Endometrium (tissue), 2 donors: ENCODE measurements around the gene CEP70.
"Not testable (repeated sequence)": the region's sequence is repeated elsewhere in the genome, so short reads cannot be mapped to it uniquely, and the experiment has no call there.

Experiments
- FAIRE-seq: peaks from 2 replicates; lab custom pipeline; 2012; peaks lifted over from hg19 to GRCh38; lab: Jason Lieb, UNC
- donor health status: control.
- donor health status: control.

CEP70 gene

DNA sequence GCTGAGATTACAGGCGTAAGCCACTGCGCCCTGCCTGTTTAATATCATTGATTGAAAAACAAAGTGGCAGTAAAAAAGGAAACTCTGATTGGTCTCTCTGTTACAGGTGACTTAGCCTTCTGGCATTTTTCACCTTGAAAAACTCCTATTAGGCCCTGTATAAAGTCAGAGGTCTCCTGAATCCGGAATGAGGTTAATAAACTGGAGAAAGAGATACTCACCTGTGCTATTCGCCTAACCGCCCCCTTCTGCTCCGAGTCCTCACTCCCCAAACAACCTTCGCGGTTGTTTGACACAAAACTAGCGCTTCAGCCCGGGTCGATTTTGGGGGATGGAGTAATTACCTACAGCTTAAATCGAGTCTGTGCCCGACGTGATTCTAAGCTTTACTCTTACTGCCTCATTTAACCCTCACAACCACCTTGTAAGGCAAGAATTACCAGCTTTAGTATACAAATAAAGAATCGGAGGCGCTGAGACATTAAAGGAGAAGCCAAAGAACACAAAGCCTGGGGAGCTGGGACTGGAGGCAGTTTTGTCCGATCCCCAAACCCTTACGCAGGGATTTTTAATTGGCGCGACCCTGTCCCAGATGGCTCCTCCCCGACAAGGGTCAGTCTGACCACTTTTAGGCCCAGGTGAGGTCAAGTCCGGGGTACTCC lies 441 bp downstream of the CEP70 start:
- no peak for FAIRE-seq

DNA sequence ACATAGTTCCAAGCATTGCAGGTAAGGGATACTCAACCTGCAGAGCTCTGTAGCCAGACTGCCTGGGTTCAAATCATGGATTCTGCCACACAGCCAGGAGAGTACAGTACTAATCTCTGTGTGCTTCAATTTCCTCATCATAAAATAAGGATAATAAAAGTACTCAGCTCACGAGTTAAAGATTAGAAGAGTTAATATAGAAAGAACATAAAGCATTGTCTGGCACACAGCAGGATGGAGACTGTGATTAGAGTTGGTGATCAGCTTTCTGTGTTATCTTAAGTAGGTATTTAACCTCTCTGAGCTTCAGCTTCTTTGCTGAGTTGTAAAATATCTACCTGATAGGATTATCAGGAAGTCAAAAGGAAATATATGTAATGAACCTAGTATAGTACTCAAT lies 2.7 kb downstream of the CEP70 start:
- no peak for FAIRE-seq

DNA sequence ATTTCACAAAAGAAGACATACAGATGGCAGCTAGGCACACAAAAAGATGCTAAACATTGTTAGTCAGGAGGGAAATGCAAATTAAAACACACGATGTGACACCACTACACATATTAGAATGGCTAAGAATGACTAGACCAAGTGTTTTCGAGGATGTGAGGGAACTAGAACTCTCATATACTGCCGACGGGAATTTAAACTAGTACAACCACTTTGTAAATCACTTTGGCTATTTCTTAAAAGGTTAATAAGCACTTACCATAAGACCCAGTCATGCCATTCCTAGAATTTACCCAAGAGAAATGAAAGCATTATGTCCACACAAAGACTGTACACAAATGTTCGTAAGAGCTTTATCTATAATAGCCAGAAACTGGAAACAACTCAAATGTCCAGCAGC lies 5.6 kb downstream of the CEP70 start:
- no peak for FAIRE-seq

DNA sequence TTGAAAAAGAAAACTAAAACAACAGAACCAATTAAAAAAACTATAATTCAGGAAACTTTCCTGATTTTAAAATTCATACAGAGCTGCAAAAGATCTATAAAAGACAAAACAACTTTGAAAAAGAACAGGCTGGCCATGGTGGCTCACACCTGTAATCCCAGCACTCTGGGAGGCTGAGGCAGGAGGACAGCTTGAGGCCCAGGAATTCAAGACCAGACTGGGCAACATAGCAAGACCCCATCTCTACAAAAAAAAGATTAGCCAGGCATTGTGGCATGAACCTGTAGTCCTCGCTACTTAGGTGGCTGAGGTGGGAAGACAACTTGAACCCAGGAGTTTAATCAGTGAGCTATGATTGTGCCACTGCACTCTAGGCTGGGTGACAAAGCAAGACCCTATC lies 6.7 kb downstream of the CEP70 start:
- FAIRE-seq = no peak

DNA sequence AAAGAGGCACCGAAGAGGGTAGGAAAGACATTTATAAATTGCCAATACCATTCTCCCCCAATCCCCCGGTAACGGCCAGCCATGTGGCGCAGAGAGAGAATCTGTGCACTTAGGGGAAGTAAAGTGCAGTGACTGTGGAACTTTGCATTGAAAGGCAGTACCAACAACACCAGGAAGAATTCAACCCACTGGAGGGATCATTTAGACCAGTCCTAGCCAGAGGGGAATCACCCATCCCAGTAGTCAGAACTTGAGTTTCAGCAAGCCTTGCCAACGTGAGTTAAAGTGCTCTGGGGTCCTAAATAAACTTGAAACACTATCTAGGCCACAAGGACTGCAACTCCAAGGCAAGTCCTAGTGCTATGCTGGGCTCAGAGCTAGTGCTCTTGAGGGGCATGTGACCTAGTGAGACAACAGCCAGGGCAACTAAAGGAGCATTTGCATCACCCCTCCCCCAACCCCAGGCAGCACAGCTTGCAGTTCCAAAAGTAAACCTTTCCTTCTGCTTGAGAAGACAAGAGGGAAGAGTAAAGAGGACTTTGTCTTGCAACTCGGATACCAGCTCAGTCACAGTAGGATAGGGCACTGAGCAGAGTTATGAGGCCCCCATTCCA lies 15.0 kb downstream of the CEP70 start:
- FAIRE-seq = no peak

DNA sequence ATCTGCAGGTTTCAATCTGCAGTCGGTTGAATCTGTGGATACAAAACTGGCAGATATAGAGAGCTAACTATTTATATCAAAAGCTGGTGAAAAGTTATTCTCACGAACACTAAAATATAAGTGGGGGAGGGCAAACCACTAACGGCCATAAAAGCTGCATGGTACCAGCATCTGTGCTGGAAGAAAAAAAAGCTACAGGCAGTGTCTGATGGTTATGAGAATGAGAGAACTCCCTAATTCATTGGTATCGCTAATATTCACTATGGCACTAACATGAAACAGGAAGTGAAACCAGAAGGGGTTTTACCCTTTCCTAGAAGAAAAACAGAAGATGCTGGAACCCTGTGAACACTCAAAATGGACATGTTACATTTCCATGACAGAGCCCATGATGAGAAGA lies 15.9 kb downstream of the CEP70 start:
- no peak for FAIRE-seq

DNA sequence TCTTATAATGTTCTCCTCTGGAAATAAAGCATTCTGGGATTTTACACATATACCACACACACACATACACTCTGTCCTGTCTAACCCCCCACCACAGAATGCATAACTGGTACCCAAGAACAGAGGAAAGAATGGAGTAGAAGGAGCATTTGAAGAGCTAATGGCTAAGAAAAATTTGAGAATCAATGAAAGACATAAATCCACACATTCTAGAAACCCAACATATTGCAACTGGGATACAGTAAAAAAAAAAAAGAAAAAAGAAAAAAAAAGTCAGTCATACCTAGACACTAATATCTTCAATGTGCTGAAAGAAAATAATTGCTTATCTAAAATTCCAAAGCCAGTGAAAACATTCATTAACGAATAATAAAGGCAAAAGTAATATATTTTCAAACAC lies 20.9 kb downstream of the CEP70 start:
- FAIRE-seq = no peak

DNA sequence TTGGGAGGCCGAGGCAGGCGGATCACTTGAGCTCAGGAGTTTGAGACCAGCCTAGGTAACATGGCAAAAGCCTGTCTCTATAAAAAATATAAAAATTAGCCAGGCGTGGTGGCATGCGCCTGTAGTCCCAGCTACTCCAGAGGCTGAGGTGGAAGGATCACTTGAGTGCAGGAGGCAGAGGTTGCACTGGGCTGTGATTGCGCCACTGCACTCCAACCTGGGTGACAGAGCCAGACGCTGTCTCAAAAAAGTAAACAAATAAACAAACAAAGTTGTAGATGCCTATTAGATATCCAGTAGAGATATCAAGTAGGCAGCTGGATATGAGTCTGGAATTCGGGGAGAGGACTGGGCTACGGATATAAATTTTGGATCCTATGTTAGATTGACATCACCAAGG lies 24.4 kb downstream of the CEP70 start:
- FAIRE-seq = not testable (repeated sequence)

DNA sequence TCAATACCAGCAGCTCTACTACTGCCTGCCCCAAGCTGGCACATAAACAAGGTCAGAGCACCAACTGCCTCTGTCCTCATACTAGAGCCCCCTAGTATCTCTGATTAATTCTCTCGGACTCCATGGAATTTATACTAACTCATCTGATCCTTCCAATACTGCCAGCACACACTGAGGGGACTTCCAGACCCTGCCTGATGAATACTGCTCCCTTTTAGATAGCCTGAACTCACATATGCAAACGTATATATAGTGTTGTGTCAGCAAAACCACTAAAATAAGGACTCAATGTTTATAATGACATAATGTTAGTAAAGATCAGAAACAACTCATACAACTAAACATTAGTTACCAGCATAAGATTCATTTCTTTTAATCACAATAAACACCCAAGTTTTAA lies 25.0 kb downstream of the CEP70 start:
- no peak for FAIRE-seq

DNA sequence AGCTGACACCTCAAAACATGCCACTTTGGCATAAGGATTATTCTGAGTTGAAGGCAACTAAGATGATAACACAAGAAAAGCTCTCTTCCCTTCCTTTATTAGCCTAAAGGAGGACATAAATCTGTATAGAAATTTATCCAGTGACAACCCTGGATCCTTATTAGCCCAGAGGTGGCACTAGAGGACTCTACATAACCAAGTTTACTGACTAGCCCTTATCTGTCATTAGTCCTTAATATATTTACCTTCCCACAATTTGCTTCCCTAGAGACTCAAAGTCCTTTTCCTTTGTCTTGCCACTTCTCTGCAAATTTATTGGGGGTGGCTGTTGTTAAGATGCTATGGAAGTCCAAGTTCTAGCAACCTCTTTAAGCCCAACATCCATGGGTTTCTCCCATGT lies 26.7 kb downstream of the CEP70 start:
- no peak for FAIRE-seq

DNA sequence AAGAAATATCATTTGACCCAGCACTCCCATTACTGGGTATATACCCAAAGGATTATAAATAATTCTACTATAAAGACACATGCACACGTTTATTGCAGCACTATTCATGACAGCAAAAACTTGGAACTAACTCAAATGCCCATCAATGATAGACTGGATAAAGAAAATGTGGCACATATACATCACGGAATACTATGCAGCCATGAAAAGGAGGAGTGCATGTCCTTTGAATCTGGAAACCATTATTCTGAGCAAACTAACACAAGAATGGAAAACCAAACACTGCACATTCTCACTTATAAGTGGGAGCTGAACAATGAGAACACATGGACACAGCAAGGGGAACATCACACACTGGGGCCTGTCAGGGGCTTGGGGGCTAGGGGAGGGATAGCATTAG lies 27.8 kb downstream of the CEP70 start:
- FAIRE-seq = not testable (repeated sequence)

DNA sequence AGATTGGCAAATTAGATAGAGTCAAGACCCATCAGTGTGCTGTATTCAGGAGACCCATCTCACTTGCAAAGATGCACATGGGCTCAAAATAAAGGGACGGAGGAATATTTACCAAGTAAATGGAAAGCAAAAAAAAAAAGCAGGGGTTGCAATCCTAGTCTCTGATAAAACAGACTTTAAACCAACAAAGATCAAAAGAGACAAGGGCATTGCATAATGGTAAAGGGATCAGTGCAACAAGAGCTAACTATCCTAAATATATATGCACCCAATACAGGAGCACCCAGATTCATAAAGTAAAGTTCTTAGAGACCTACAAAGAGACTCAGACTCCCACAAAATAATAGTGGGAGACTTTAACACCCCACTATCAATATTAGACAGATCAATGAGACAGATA lies 31.2 kb downstream of the CEP70 start:
- not testable (repeated sequence) for FAIRE-seq

DNA sequence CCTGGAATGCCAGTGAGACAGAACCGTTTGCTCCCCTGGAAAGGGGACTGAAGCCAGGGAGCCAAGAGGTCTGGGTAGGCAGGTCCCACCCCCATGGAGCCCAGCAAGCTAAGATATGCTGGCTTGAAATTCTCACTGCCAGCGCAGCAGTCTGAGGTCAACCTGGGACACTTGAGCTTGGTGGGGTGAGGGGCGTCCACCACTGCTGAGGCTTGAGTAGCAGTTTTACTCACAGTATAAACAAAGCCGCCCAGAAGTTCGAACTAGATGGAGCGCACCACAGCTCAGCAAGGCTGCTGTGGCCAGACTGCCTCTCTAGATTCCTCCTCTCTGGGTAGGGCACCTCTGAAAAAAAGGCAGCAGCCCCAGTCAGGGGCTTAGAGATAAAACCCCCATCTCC lies 33.6 kb downstream of the CEP70 start:
- FAIRE-seq = no peak

DNA sequence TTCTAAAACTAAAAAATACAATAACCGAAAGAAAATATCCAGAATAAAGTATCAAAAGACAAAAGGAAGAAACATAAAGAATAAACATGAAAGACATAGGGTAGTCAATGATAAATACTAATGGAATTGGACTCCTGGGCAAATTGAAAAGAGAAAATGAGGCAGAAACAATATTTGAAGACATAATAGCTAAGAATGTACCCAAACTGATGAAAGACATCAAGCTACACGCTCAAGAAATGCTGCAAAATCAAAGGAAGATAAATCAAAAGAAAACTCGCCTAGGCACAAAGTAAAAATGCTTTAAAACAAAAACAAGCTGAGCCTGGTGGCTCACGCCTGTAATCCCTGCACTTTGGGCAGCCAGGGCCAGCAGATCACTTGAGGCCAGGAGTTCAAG lies 34.9 kb downstream of the CEP70 start:
- no peak for FAIRE-seq

DNA sequence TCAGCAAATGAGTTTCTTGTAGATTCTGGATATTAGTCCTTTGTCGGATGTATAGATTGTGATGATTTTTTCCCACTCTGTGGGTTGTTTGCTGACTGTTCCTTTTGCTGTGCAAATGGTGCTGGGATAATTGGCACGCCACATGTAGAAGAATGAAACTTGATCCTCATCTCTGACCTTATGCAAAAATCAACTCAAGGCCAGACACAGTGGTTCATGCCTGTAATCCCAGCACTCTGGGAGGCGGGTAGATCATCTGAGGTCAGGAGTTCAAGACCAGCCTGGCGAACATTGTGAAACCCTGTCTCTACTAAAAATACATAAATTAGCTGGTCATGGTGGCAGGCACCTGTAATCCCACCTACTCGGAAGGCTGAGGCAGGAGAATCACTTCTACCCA lies 39.3 kb downstream of the CEP70 start:
- not testable (repeated sequence) for FAIRE-seq

DNA sequence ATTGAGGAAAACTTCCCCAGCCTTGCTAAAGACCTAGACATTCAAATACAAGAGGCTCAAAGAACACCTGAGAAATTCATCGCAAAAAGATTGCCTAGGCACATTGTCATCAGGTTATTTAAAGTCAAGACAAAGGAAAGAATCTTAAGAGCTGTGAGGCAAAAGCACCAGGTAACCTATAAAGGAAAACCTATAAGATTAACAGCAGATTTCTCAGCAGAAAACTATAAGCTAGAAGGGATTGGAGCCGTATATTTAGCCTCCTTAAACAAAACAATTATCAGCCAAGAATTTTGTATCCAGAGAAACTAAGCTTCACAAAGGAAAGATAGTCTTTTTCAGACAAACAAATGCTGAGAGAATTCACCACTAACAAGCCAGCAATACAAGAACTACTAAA lies 43.1 kb downstream of the CEP70 start:
- FAIRE-seq = not testable (repeated sequence)

DNA sequence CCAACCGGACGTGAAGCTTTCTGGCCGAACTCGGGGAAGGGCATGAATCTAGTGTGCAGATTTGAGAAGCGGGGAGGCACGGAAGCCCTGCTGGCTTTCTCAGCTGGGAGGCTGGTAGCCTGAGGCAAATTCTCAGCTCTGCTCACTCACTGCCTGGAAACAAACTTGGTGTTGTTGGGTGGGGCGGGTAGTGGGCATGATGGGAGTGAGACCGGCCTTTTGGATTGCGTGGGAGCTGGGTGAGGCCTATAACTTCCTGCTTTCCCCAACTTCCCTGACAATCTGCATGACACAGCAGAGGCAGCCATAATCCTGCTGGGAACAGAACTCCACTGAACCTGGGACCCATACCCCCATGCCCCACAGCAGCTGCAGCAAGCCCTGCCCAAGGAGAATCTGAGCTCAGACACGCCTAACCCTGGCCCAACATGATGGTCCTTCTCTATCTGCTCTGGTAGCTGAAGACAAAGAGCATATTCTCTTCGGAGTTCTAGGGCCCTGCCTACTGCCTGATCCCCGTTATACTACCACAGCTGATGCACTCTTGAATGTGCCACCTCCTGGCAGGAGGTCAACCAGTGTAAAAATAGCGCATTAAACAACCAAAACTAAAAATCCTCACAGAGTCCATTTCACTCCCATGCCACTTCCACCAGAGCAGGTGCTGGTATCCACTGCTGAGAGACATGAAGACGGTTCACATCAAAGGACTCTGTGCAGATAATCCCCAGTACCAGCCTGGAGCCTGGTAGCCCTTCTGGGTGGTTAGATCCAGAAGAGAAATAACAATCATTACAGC lies 44.7 kb downstream of the CEP70 start:
- no peak for FAIRE-seq

DNA sequence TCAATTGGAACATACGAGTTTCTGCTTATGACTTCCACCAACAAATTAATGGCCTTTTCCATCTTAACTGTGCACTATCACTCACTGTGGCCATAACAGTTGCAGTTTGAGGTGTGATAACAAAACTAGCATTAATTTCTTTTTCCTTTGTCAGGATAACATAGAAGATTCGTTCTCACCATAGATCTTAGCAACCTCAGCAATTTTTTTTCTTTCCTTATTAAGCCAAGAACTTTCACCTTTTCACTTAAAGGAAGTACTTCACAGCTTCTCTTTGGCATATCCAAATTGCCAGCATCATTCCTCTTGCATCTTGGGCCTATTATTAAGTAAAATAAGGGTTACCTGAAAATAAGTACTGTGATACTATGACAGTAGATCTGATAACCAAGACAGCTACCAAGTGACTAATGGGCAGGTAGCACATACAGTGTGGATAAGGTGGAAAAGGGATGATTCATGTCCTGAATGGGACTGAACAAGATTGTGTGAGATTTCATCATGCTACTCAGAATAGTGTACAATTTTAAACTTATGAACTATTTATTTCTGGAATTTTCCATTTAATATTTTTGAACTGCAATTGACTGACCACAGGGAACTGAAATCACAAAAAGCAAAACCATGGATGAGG lies 46.6 kb downstream of the CEP70 start:
- no peak for FAIRE-seq

DNA sequence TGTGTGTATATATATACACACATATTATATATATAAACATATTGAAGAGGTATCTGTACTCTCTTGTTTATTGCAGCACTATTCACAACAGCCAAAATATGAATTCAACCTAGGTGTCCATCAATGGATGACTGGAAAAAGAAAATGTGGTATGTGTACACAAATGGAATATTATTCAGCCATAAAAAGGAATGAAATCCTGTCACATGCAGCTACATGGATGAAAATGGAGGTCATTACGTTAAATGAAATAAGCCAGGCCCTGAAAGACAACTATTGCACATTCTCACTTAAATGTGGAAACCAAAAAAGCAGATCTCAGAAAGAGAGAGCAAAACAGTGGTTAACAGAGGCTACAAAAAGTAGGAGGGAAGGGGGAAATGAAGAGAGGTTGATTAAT lies 49.5 kb downstream of the CEP70 start:
- FAIRE-seq = no peak

DNA sequence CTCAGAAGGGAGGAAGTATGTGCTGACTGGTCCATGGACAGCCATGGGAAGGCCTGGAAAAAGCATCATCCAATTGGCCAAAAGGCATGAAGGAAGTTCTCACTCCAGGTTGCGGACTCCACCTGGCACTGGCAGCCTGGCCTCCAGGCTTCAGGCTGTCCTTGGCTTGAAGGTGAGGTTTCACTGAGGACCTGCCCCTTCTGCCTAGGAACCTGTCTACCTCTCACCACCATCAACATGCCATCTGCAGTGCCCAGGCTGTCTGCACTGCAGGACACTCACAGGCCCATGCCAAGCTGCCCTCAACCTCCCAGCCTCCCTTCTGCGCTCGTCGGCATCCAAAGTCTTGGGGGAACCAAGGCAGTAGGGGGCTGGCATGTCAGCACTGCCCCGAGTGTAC lies 51.1 kb downstream of the CEP70 start:
- no peak for FAIRE-seq

DNA sequence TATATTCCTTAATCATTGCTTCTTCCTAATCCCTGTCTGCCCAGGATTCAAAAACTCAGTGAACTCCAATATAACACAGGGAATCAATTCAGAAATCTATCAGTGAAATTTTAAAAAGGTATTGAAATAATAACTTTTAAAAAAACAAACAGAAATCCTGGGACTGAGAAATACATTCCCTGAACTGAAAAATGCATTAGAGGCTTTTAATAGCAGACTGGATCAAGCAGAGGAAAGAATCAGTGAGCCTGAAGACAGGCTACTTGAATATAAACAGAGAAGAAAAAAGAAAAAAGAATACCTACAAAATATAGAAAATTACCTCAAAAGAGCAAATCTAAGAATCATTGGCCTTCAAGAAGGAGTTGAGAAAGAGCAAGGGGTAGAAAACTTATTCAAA lies 54.7 kb downstream of the CEP70 start:
- no peak for FAIRE-seq

DNA sequence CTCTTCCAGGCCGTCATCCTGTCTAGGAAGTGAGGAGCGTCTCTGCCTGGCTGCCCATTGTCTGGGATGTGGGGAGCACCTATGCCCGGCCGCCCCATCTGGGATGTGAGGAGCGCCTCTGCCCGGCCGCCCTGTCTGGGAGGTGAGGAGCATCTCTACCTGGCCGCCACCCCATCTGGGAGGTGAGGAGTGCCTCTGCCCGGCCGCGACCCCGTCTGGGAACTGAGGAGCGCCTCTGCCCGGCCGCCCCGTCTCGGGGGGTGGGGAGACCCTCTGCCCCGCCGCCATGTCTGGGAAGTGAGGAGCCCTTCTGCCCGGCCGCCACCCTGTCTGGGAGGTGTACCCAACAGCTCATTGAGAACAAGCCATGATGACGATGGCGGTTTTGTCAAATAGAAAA lies 72.6 kb downstream of the CEP70 start:
- FAIRE-seq = not testable (repeated sequence)
